Measurements from ENCODE around the gene AGBL1.

Gene AGBL1

DNA sequence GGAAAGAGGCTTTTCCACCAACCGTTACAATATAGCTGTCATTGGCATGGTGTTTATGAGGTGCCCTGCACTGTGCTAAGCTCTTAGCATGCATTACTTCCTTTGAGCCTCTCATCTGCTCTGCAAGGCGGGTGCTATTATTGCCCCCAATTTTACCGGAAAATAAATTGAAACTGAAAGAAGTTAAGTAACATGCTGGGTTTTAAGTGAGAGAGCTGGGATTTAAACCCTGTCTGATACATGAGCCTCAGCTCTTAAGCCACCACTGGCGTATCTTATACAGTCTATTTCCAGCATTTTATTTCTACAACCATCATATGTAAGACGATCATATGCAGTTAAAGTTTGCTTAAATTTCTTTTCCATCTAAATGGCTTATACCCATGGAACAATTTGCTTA is 81.6 kb downstream of the AGBL1 start:
- DNase-seq (ENCODE audit: low read depth), result no peak
- no peak overlapping the region for H3K4me3 ChIP-seq (ENCODE audit: low read depth, low read length)
- TF ChIP-seq, protein P1, sequence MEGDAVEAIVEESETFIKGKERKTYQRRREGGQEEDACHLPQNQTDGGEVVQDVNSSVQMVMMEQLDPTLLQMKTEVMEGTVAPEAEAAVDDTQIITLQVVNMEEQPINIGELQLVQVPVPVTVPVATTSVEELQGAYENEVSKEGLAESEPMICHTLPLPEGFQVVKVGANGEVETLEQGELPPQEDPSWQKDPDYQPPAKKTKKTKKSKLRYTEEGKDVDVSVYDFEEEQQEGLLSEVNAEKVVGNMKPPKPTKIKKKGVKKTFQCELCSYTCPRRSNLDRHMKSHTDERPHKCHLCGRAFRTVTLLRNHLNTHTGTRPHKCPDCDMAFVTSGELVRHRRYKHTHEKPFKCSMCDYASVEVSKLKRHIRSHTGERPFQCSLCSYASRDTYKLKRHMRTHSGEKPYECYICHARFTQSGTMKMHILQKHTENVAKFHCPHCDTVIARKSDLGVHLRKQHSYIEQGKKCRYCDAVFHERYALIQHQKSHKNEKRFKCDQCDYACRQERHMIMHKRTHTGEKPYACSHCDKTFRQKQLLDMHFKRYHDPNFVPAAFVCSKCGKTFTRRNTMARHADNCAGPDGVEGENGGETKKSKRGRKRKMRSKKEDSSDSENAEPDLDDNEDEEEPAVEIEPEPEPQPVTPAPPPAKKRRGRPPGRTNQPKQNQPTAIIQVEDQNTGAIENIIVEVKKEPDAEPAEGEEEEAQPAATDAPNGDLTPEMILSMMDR (IDR thresholded peaks at IDR 0.05; ENCODE audit: insufficient read depth, low read depth, low read length, missing control alignments), result no peak

DNA sequence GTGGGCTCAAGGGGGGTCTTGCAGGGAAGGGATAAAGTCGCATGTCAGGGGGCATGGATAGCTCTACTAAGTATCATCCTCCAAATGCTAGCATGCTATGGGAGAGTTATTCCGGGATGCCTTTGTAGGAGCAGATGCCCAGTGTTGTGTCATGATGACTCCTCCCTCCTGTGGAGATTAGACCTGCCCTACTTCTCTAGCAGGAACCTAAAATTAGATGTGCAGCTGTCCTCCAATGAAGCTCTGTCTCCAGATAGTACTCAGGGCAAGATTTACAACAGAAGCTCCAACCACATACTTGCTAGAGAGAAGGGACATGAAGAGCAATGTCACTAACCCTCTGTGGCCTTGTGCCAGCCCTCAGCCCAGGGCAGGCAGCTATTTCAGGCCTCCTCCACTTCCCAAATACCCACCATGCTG is 82.5 kb downstream of the AGBL1 start:
- TF ChIP-seq, protein P1 (IDR thresholded peaks at IDR 0.05; ENCODE audit: insufficient read depth, low read depth, low read length, missing control alignments), result no peak
- DNase-seq (ENCODE audit: low read depth), result no peak
- H3K4me3 ChIP-seq (ENCODE audit: low read depth, low read length), result no peak overlapping the region

DNA sequence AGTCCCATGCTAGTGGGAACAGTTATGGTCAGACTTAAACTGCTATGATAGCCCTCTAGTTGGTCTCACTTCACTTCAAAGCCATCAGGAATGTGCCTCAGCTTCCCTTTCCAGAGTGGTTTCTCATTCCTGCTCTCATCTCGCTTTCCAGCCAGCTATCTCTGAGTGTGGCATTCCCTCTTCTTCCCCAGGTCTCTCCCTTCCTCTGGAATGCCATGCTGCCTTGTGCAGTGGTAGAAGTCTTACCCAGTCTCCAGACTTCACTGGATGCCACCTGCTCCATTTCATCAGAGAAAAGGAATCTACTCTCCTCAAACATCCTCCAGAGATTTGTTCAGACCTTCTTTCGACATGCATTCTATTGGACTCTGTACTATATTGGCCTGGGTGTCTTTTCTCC is 83.0 kb downstream of the AGBL1 start:
- TF ChIP-seq, protein P1 (IDR thresholded peaks at IDR 0.05; ENCODE audit: insufficient read depth, low read depth, low read length, missing control alignments), result no peak
- H3K4me3 ChIP-seq (ENCODE audit: low read depth, low read length), result no peak overlapping the region
- DNase-seq (ENCODE audit: low read depth), result no peak

DNA sequence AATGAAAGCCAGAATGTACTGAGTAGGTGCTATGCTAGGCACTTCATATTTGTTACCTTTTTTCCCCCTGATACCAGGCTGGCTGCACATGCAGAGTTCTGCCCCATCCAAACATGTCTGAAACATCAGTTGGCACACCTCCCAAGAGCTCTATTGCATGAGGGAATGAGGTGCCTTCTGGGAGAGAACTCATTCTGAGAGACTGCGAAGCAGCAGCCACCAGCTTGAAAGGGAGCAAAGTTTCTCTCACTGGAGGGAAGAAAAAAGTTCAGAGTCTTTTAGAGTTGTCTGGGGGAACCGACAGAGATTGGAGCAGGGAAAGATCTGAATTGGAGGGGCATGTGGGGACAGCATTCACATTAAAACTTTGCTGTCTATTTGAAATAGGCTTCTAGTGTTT is 84.1 kb downstream of the AGBL1 start:
- no peak for DNase-seq (ENCODE audit: low read depth)
- TF ChIP-seq, protein P1 (IDR thresholded peaks at IDR 0.05; ENCODE audit: insufficient read depth, low read depth, low read length, missing control alignments), result no peak
- no peak overlapping the region for H3K4me3 ChIP-seq (ENCODE audit: low read depth, low read length)

DNA sequence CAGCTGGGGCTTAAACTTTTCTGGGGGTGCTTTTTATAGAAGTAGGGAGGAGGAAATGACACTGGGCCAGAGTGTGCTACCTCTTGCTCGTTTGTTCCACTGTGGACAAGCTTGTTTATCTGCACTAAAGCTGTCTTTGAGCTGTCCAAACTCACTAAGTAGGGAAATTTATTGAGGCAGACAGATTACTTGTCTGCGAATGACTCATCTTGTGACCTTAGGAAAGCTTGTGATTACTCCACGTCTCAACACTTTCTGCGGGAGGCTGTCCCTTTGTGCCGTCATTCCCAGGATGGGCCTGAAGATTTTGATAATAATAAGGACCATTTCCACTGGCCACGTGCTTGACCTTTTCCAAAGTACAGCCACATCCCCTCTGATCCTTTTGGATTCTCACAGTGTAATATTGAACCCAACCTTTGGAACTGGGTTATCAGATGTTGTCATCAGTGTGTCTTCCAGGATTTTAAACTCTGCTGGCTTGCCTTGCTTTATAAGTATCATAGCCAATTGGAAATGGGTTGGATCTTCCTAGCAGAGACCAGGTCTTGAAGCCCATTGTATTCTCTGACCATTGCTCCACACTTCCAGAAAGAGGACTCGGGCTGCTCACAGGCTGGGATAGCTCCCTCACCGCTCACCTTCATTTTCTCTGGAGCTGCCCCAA is 84.7 kb downstream of the AGBL1 start:
- TF ChIP-seq, protein P1 (IDR thresholded peaks at IDR 0.05; ENCODE audit: insufficient read depth, low read depth, low read length, missing control alignments), result no peak
- DNase-seq (ENCODE audit: low read depth), result no peak
- H3K4me3 ChIP-seq (ENCODE audit: low read depth, low read length), result no peak overlapping the region

DNA sequence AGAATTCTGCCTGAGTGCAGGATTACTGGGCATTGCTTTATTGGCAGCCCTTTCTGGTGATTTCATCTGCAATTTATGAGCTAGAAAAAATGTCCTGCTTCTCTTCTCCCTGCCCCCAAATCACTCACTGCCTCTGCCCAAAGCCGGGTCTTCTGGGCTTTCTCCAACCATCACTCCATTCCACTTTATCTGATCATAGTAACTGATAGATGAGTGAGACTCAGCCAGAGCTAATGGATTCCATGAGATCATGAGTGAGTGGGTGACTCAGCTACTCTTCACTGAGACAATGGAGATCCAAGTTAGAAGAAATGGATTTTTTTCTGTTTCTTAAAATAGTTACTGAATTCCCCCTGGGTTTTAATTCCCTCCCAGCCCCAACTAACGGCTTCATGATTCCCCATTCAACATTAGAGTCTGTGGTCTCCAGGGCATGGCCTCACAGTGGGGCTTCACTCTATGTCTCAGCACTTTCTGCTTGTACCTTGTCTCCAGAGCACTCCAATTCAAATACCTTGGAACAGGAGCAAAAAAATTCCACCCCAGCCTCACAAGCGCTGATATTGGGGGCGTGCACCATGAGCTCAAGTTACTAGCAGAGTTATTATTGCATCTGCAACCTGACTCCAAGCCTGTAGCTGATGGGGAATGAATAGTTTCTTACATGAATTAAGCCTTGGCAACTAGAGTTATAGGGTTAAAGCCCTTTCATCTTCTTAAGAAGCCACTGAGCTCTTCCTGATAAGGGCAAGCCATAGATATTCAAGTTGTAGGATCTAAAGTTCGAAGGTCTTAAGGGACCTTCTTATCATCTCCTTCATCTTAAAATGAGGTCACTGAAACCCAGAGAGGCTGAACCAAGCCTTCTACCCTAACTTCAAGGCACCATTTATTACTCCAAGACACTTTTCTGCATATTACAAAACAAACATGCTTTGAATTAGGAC is 85.9 kb downstream of the AGBL1 start:
- no peak overlapping the region for H3K4me3 ChIP-seq (ENCODE audit: low read depth, low read length)
- TF ChIP-seq, protein P1 (IDR thresholded peaks at IDR 0.05; ENCODE audit: insufficient read depth, low read depth, low read length, missing control alignments), result no peak
- no peak for DNase-seq (ENCODE audit: low read depth)
